OCI-LY1 (cell line): Measurements from ENCODE around the gene AHSP.

Experiments
- H2AFZ ChIP-seq: fragments of 200-600 bp; sonication (generic), shearing (Covaris generic); 2 replicates; pipeline ENCODE4 v1.6.0; 2014; ENCODE audit warnings: antibody characterized with exemption, mild to moderate bottlenecking, low read length
- H3F3A ChIP-seq: fragments of 200-600 bp; sonication (generic), shearing (Covaris generic); 2 replicates; pipeline ENCODE4 v1.6.0; 2014; ENCODE audit warnings: mild to moderate bottlenecking, antibody characterized with exemption, low read length, moderate library complexity; ENCODE audit not compliant: insufficient read depth
- H3K27ac ChIP-seq: fragments of 200-600 bp; sonication (generic); 2 replicates; pipeline ENCODE4 v1.5.1; 2014; ENCODE audit warnings: low read length, mixed run types, mild to moderate bottlenecking, low read depth; ENCODE audit not compliant: poor library complexity, severe bottlenecking
- H3K27me3 ChIP-seq: fragments of 200-600 bp; sonication (generic); 2 replicates; pipeline ENCODE4 v1.6.0; 2014; ENCODE audit warnings: antibody characterized with exemption, mild to moderate bottlenecking, low read length, moderate library complexity; ENCODE audit not compliant: insufficient read depth
- H3K36me3 ChIP-seq: fragments of 200-600 bp; sonication (generic); 2 replicates; pipeline ENCODE4 v1.6.1; 2014; ENCODE audit warnings: mild to moderate bottlenecking, antibody characterized with exemption, low read length, moderate library complexity, mixed read lengths; ENCODE audit not compliant: insufficient read depth
- H3K4me1 ChIP-seq: fragments of 200-600 bp; sonication (generic); 2 replicates; pipeline ENCODE4 v1.5.1; 2014; ENCODE audit warnings: mild to moderate bottlenecking, low read length, moderate library complexity; ENCODE audit not compliant: insufficient read depth, severe bottlenecking
- H3K4me2 ChIP-seq: fragments of 200-600 bp; sonication (generic), shearing (Covaris generic); 2 replicates; pipeline ENCODE4 v1.6.1; 2014; ENCODE audit warnings: low read length
- H3K4me3 ChIP-seq: fragments of 200-600 bp; sonication (generic); 2 replicates; pipeline ENCODE4 v1.5.1; 2014; ENCODE audit warnings: low read length, low read depth, mild to moderate bottlenecking, mixed read lengths; ENCODE audit not compliant: poor library complexity, severe bottlenecking
- H3K79me2 ChIP-seq: fragments of 200-600 bp; shearing (Covaris generic); 2 replicates; pipeline ENCODE4 v1.6.1; 2016; ENCODE audit warnings: mixed run types, low read length, mixed read lengths; ENCODE audit not compliant: insufficient read depth
- H3K9ac ChIP-seq: fragments of 200-600 bp; sonication (generic), shearing (Covaris generic); 2 replicates; pipeline ENCODE4 v1.6.1; 2014; ENCODE audit warnings: mild to moderate bottlenecking, low read length, mixed read lengths
- H3K9me2 ChIP-seq: fragments of 200-600 bp; sonication (generic), shearing (Covaris generic); 2 replicates; pipeline ENCODE4 v1.6.1; 2014; ENCODE audit warnings: low read depth, mild to moderate bottlenecking, low read length, mixed read lengths
- H3K9me3 ChIP-seq: fragments of 200-600 bp; shearing (Covaris generic); 2 replicates; pipeline ENCODE4 v1.6.1; 2014; ENCODE audit warnings: low read length, mixed read lengths
- H4K20me1 ChIP-seq: fragments of 200-600 bp; sonication (generic), shearing (Covaris generic); 2 replicates; pipeline ENCODE4 v1.6.0; 2016; ENCODE audit warnings: mild to moderate bottlenecking, low read length; ENCODE audit not compliant: insufficient read depth
- CTCF ChIP-seq: fragments of 200-600 bp; sonication (generic), shearing (Covaris generic); IDR thresholded peaks from 2 replicates; pipeline ENCODE4 v1.5.1; 2017; ENCODE audit warnings: mild to moderate bottlenecking, antibody characterized with exemption, low read length, moderate library complexity, mixed read lengths
- EZH2 ChIP-seq: fragments of 200-600 bp; sonication (generic), shearing (Covaris generic); IDR thresholded peaks from 2 replicates; pipeline ENCODE4 v1.8.0; 2017; ENCODE audit warnings: borderline replicate concordance, mixed run types, mild to moderate bottlenecking, antibody characterized with exemption, low read length, moderate library complexity, mixed read lengths

AHSP gene

GRCh38 chr16:31507617-31507928 lies 20.1 kb upstream of the AHSP start:
- H4K20me1 ChIP-seq = no peaks in the 10 kb centered on the region
- no peak overlapping the region for H3K27ac ChIP-seq
- H3K9me3 ChIP-seq = no peaks in the 10 kb centered on the region
- no peaks in the 10 kb centered on the region for H3K79me2 ChIP-seq
- H3K4me1 ChIP-seq = peaks cover 21% of the 10 kb centered on the region
- H3K27me3 ChIP-seq = no peaks in the 10 kb centered on the region
- H3K9me2 ChIP-seq = no peaks in the 10 kb centered on the region
- peak overlapping the region; percentile 73 for H3K4me2 ChIP-seq
- no peak for TF ChIP-seq EZH2
- TF ChIP-seq CTCF = no peak
- H3K4me3 ChIP-seq = peak overlapping the region; percentile 97
- H3K36me3 ChIP-seq = no peaks in the 10 kb centered on the region
- H2AFZ ChIP-seq = no peak overlapping the region
- H3K9ac ChIP-seq = peak overlapping the region; percentile 91
- H3F3A ChIP-seq = no peaks in the 10 kb centered on the region

- TF ChIP-seq CTCF (no peak), EZH2 (no peak)
- no peaks in the 10 kb centered on the region for H3K27me3 ChIP-seq
- peaks cover 21% of the 10 kb centered on the region for H3K4me1 ChIP-seq
- no peaks in the 10 kb centered on the region for H3K9me2 ChIP-seq
- H3K4me3 ChIP-seq = peak within 1 kb of the TSS; percentile 97
- H3K36me3 ChIP-seq = no peaks in the 10 kb centered on the region
- no peaks in the 10 kb centered on the region for H3F3A ChIP-seq
- H2AFZ ChIP-seq = peak within 1 kb of the TSS; percentile 76
- peak within 1 kb of the TSS; percentile 91 for H3K9ac ChIP-seq
- H3K27ac ChIP-seq = no peak within 1 kb of the TSS
- H4K20me1 ChIP-seq = no peaks in the 10 kb centered on the region
- peak within 1 kb of the TSS; percentile 73 for H3K4me2 ChIP-seq
- H3K9me3 ChIP-seq = no peaks in the 10 kb centered on the region
- H3K79me2 ChIP-seq = no peaks in the 10 kb centered on the region
These were observed 19.6 kb upstream of the AHSP start, which contains the start of gene RUSF1 for GRCh38 chr16:31507929-31508705. Gene RUSF1, minus strand, starts transcription at chr16:31508391. Its CDS starts 18 bp downstream, at chr16:31508373.

- Histone ChIP-seq H3K9ac (peak overlapping the region; percentile 91), H3F3A (no peaks in the 10 kb centered on the region), H3K4me3 (peak overlapping the region; percentile 97), H2AFZ (peak overlapping the region; percentile 76), H3K27ac (no peak overlapping the region), H3K4me1 (peaks cover 21% of the 10 kb centered on the region), H3K4me2 (peak overlapping the region; percentile 73), H3K79me2 (no peaks in the 10 kb centered on the region), H3K9me3 (no peaks in the 10 kb centered on the region), H3K9me2 (no peaks in the 10 kb centered on the region), H3K27me3 (no peaks in the 10 kb centered on the region), H4K20me1 (no peaks in the 10 kb centered on the region), H3K36me3 (no peaks in the 10 kb centered on the region)
- no peak for TF ChIP-seq CTCF
- TF ChIP-seq EZH2 = no peak
These were observed 18.9 kb upstream of the AHSP start for GRCh38 chr16:31508706-31509195.
